ENCODE data around the gene PPM1L.

- no peak for TF ChIP-seq CTCF (IDR thresholded peaks at IDR 0.05; ENCODE audit: borderline replicate concordance, extremely low read depth, low read length, poor library complexity, severe bottlenecking)
- no peak for TF ChIP-seq EZH2 (IDR thresholded peaks at IDR 0.05; ENCODE audit: borderline replicate concordance, low read depth, low read length, severe bottlenecking)
These were observed 197.7 kb downstream of the PPM1L start for GRCh38 chr3:160953686-160954085.
